NCI-H2029 (cell line): ENCODE data around the gene MUC6.

Experiments used
- DNase-seq: peaks from one replicate; lab custom pipeline; 2025; lab: John Stamatoyannopoulos, UW

MUC6 gene

GRCh38 chr11:1038361-1038760 lies 1.8 kb upstream of the MUC6 start:
- DNase-seq = no peak

DNA sequence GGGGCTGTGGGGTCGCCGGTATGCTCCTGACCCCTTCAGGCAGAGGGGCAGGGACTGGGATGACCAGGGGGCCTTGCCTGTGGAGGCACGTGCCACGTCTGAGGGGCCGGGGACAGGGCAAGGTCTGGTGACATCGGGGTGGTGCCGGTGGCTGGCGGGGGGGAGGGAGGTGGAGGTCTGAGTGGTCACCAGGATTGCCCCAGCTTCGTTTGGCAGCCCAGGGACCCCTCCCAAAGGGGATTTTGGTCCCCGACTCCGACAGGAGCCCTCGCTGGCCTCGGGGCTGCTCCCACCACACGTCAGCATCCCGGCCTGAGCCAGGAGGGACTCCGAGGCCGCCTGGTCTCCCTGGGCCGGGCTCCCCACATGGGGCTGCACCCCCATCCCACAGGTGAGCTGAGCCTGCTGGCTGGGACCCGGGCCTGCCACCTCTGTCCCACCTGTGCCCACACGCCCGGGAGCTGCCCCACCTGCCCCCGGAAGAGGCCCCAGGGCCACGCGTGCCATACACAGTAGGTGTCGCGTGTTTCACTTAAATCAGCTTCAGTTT lies 1.1 kb upstream of the MUC6 start:
- no peak for DNase-seq

GRCh38 chr11:1036931-1037330 lies 413 bp upstream of the MUC6 start:
- no peak for DNase-seq

- no peak for DNase-seq
Observed at GRCh38 chr11:1035577-1036283, 788 bp downstream of the MUC6 start.

DNA sequence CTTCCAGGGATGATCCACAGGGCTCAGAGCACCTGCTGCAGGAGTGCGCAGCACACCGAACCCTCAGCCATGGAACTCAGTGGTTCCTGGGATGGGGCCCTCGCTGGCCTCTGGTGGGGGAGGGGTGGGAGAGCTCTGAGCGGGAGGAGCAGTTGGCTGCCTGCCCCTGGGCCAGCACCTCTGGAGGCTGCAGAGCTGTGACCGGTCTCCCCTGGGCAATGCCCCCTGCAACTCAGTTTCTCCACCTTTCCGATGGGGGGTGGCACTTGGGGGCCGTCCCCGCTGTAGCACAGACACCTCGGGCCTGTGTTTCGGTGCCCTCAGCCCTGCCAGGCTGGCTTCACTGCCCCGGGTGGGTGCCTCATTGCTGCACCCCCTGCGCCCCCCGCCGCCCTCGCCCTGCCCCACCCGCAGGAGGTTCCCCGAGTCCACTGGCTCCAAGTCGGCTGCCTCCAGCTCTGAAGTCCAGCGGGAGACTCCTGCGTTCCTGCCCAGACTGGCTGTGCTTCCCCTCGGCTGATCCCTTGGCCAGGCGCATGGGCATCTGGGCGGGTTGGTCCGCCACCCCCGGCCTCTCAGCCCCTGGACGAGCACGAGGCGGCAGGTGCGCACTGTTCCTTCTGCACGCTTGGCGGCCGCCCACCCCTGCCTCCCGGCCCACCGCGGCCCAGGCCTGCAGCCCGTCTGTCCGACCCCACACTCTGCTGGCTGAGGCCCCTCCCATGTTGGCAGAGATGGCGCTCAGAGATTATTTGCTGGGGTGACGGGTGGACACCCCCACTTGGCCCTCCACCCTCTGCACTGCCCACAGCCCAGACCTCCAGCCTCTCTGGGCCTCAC lies 1.8 kb downstream of the MUC6 start:
- no peak for DNase-seq

GRCh38 chr11:1034001-1034400 lies 2.5 kb downstream of the MUC6 start:
- no peak for DNase-seq

- DNase-seq = no peak
Observed at GRCh38 chr11:1033016-1033798, 3.3 kb downstream of the MUC6 start.

DNA sequence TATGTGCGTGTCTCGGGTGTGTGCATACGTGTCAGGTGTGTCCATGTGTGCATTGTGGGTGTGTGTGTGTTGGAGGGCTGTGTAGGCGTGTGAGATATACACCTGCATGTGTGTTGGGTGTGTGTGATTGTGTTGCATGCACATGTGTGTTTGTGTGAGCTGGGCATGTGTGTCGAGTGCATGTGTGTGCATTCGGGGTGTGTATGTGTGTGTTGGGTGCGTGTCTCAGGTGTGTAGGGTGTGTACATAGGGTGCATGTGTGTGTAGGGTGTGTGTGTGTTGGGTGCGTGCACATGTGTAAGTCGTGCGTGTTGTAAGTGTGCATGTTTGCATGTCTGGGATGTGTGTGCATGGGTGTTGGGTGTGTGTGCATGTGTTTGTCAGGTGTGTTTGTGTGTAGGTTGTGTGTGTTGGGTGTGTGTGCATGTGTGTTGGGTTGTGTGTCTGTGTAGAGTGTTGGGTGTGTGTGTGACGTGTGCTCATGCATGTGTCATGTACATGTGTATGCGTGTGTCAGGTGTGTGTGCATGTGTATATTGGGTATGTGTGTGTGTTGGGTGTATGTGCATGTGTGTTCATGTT lies 4.1 kb downstream of the MUC6 start:
- DNase-seq = no peak

DNA sequence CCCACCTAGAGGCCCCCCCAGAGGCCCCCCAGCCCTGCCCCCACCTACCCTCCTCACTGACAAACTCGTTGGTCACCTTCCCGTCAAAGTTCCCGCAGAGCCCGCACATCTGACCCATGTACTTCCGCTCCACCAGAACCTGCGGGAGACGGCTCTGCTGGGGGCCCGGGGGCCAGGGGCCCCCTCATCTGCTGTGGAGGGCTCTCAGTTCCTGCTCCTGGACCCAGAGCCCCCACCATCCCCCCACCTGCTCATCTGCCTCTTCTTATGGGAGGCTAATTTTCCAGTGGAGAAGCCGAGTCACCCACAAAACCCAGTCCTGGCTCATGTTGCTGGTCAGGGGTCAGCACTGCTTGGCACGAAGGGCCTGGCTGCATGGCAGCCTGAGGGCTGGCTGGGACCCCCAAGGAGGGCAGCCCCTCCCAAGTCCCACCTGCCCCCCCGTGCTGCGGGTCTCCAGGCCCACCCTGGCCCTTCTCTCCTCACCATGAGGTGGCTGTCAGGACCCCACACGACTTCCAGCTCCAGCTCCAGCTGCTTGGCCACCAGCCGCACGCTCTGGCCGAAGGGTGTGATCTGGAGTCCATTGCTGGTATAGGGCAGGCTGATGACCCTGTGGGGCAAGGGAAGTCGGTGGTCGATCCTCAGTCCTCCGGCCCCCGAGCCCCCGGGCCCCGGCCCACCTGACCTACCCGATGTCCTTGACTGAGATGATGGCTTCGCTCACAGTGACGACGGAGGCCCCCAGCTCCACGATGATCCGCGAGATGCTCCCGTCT lies 5.2 kb downstream of the MUC6 start:
- DNase-seq = no peak

DNA sequence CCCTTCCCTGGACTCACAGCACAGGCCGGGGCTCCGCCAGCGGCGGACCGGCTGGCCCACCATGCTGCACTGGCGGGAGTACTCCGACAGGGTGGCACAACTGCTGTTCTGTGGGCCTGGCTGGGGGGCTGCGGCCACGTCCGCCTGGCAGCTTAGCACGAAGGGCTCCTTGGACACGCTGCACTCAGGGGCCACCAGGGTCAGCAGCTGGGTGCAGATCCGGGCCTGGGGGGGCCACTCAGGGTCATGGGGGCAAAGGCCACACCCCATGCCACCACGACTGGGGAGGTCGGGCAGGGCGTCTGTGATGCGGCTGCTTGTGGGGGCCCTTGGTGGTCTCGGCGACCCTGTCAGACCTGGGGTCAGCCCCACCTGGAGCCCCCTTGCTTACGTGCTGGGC lies 6.0 kb downstream of the MUC6 start:
- no peak for DNase-seq

DNA sequence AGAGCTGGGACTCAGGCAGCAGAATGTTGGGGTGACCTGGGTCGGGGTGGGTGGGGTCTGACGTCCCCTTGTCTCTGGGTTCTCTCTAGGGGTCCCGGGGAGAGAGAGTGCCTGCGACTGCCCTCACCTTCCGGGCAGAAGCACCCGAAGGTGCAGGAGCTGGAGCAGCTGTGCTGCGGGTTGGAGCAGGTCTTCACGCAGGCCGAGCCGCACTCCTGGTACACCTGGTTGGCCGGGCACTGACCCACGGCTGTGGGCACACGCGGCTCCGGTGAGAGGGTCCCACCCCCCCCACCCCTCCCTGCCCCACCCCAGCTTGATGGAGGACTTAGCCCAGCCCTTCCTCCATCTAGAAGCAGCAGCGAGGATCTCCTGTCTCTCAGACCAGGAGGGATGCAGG lies 6.4 kb downstream of the MUC6 start:
- DNase-seq = no peak

DNA sequence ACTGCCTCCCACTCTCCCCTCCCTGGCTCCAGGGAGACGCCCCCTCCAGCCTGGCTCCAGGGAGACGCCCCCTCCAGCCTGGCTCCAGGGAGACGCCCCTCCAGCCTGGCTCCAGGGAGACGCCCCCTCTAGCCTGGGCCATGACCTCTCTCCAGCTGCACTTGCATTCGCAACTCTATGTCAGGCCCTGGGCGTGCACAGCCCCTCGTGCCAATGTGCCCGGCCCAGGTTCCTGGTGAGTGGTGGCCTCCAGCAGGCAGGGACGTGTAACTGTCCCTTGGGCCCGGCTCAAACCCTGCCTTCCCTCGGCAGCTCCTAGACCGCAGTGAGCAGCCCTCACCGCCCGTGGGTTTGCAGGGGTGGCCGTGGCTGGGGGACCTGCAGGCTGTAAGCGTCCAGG lies 6.9 kb downstream of the MUC6 start:
- DNase-seq = no peak

GRCh38 chr11:1029051-1029450 lies 7.5 kb downstream of the MUC6 start:
- no peak for DNase-seq

GRCh38 chr11:1028616-1029015 lies 7.9 kb downstream of the MUC6 start:
- DNase-seq = no peak

- DNase-seq = no peak
Observed at GRCh38 chr11:1028291-1028540, 8.3 kb downstream of the MUC6 start.

DNA sequence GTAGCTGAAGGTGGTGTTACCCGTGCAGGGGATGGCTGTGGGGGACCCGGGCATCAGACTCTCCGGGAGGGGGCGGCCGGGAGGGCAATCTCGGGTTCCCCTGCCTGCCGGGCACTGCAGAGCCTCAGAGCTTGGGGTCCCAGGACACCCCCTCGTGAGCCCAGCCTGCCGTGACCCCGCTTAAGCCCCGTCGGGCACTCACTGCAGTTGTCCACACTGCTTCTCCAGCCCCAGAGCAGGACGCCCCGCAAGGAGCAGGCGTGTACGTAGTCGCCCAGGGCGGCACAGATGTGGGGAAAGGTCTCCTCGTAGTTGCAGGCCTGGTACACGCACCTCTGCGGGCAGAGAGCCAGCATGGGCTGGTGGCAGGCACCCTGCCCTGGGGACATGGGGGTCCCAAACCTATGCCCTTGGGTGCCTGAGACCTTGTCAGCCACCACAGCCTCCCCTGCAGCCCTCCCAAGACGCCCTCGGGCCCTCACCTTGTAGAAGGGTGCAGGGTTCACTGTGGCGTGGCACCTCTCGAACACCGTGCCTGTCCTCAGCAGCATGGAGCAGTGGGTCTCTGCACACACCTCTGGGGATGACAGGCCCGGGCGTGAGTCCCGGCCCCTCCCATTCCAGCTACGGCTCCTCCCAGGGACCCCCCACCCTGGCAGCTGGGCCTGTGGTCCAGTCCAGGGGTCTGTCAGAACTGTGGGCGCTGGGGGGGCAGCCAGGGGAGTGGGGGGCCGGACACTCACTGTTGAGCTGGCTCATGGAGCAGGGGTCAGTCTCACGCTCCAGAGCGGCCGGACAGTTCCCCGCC lies 8.8 kb downstream of the MUC6 start:
- no peak for DNase-seq

DNA sequence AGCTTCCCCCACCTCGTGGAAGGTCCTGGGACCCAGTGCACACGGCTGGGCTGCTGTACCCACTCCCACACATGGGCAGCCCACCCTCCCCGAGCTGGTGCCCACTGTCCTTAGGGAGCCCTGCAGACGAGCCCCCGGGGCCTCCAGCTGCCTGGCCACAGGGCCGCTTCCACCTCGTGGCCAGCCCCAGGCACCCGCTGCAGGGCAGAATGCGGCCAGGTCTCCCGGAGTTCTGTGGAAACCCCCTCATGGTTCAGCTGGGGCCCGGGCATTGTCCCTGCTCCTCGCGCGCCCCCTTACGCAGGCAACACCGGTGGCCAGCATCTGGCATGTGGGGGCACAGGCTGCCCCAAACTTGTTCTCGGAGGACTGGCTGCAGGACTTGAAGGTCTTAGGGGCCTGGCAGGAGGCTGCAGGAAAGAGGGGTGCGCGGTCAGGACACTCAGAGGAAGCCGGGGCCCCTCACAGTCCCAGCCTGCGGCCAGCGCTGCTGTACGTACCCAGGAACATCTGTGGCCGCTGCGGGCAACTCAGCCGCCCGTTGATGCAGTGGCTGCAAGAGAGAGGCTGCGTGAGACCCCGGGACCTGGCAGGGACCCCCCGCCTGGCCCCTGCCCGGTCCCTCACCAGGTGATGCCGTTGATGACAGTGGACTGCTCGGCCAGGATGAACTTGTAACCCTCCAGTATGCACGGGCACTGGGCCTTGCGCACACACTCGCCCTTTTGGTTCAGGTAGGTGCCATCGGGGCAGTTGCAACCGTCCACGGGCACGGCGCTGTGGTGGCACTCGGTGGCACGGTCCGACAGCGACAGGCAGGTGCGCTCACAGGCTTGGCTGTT lies 9.7 kb downstream of the MUC6 start:
- no peak for DNase-seq

DNA sequence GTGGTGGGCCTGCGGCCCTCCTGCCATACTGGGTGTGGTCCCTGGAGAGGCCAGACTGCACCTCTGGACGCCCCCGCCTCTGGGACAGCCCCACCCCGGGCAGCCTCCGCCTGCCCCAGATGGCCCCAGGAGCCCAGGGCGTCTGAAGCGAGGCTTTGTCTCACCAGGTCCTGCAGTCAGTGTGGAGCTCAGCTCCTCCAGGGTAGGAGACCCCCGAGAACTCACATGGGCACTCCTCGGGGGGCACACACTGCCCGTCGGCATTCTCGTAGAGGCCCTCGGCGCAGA lies 10.4 kb downstream of the MUC6 start:
- no peak for DNase-seq

DNA sequence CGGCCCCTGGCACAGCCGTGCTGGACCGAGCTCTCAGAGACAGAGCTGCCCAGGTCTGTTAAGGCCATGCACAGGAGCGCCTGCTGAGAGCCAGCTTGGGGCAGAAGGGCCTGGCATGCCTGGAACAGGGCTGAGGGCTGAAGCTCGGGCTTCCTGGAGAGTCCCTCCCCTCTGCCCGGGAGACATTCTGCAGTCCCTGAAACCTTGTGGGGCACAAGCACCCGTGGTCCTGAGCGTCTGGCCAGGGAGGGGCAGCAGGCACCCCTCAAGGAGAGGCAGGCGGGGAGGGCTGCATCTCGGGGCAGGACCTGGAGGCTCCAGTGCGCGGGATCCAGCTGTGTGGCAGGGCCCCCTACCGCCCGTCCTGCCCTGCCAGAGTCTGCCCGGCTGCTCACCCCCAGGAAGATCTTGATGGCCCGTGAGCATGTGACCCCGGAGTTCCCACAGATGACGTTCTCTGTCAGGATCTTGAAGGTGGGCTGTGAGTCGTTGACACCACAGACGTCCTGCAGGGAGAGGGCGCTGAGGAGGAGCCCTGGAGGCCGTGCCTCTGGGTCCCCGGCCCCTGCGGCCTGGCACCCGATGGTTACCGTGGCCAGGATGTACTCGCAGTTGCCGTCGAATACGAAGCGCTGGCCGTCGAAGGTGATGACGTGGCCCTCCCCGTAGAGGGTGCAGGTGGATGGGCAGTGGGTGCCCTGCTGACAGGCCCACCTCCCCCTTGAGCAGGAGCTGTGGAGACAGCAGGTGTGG lies 10.9 kb downstream of the MUC6 start:
- no peak for DNase-seq
